Natural killer cell treated with Interleukin-12 subunit alpha and Interleukin-12 subunit beta and Interleukin-15 and Interleukin-18, amount 100 ng/mL, for 72 hours (primary cell): ENCODE measurements around the gene SIM1. TPM values are rescaled to one million over a fixed set of nuclear protein-coding genes. Genes with fewer than 3 reads are reported as not detected.

ENCODE experiments used
- ATAC-seq, 2 donors: fragments of 150-1000 bp; cut with Tn5 transposase in 1 of 2; sonication (Bioruptor Pico), chemical (Tn5 transposase) in 1 of 2; 2 replicates each; pipeline ENCODE4 v1.10.0; 2021
- DNase-seq: peaks from one replicate; pipeline ENCODE4 v3.0.0; 2022; ENCODE audit warnings: low spot score
- H3K27ac Mint-ChIP-seq, 2 donors: 1 replicate in 1 of 2; 2 replicates in 1 of 2; pipeline ENCODE4 v1.8.0; 2022; ENCODE audit warnings: mixed read lengths in 2 of 2, mild to moderate bottlenecking in 1 of 2, moderate library complexity in 1 of 2
- H3K27me3 Mint-ChIP-seq, 2 donors: 1 replicate in 1 of 2; 2 replicates in 1 of 2; pipeline ENCODE4 v1.8.0; 2022; ENCODE audit warnings: mixed read lengths in 2 of 2
- H3K36me3 Mint-ChIP-seq: one replicate; pipeline ENCODE4 v1.8.0; 2022; ENCODE audit warnings: mixed read lengths
- H3K4me1 Mint-ChIP-seq, 2 donors: 1 replicate in 1 of 2; 2 replicates in 1 of 2; pipeline ENCODE4 v1.8.0; 2022; ENCODE audit warnings: low read depth in 2 of 2, mixed read lengths in 2 of 2, mild to moderate bottlenecking in 1 of 2
- H3K4me3 Mint-ChIP-seq: one replicate; pipeline ENCODE4 v1.8.0; 2022; ENCODE audit warnings: mixed read lengths
- H3K9me3 Mint-ChIP-seq: 2 replicates; pipeline ENCODE4 v1.8.0; 2022; ENCODE audit warnings: mixed read lengths
- total RNA-seq, 2 donors: library from RNA; stranded (reverse); gene quantifications; one replicate each; pipeline ENCODE4 v1.2.3, GENCODE V29; 2022

The SIM1 gene
- total RNA-seq, 2 donors from 2014 or later: not detected

DNA sequence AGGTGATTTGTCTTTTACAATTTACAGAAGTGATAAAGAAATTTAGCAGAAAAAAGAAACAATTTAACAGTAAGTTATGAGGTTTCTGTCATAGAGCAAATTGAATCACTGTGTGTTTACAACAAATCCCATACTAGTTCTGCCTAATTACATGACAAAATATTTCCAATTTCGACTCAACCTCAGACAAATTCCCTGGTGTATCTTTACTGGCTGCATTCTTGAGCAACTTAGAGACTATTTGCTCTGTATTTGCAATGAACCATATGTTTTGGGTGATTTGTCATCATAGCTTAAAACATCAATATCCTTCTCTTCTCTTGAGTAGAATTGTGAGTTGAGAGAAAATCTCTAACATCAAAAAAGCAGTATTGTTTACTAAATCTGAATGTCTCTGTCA, 128.7 kb downstream of the SIM1 start:
- ATAC-seq: no peak
- H3K27ac Mint-ChIP-seq: no peak overlapping the region
- no peaks in the 10 kb centered on the region for H3K4me1 Mint-ChIP-seq

More for the DNA sequence above, 128.7 kb downstream of the SIM1 start:
- Mint-ChIP-seq H3K36me3 (no peaks in the 10 kb centered on the region), H3K27me3 (no peaks in the 10 kb centered on the region), H3K9me3 (no peaks in the 10 kb centered on the region), H3K4me3 (no peak overlapping the region)
- DNase-seq: no peak
